ENCODE measurements around the gene PITPNB.
A peak's percentile ranks its signal among the peaks of the same experiment; 100 is the strongest.

The PITPNB gene

DNA sequence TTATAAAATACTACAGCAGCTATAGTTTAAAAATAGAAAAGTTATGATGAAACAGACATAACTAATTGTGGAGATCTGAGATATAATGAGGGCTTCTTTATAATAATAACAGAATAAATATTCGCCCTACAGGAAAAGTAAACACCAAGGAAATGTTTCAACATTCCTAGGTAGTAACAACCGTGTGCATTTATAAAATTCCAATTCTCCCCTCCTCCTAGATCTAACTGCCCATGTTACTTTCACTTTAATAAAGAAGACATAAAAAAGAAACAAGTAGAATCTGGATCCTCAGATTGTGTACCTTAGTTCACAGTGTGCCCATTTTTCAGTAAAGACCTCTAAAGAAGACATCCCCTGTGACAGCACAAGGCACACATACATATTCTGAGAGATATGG lies 59.7 kb downstream of the PITPNB start:
- DNase-seq (ENCODE audit: low read depth, low spot score) = no peak

DNA sequence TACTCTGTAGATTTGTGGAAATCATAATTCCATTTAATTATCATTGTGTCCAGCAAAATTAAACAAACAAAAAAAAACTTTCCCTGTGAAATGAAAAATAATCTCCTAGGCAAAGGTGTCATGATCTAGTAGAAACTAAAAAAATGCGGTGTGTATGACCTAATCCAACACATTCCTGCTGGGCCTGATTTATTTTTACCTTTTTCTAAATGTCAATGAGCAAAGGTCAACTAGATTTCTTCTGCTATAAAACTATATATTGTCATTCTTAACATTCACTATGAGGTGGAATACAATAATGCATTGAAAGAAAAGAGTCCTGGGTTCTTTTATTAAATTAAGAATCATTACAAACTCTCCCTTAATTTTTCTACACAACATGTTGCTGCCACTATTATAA lies 60.4 kb downstream of the PITPNB start:
- no peak for DNase-seq (ENCODE audit: low read depth, low spot score)

DNA sequence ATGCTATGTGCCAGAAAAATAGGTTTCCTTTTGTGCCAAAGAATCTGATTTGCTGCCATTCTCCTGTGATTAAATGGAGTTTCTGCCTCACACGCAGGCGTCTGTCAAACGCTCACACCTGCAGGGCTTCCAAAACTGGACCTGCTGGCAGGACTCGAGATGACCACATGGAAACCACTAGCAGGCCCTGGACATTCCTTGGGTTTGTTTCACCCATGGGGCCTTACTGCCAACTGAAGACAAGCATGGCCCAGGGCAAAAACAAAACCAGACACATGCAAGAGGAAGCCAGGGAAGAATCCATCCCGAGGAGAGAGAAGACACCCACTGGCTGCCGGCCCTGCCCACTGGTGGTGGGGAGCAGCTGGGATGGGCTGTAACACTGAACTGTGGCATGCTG lies 61.6 kb downstream of the PITPNB start:
- DNase-seq (ENCODE audit: low read depth, low spot score) = no peak

DNA sequence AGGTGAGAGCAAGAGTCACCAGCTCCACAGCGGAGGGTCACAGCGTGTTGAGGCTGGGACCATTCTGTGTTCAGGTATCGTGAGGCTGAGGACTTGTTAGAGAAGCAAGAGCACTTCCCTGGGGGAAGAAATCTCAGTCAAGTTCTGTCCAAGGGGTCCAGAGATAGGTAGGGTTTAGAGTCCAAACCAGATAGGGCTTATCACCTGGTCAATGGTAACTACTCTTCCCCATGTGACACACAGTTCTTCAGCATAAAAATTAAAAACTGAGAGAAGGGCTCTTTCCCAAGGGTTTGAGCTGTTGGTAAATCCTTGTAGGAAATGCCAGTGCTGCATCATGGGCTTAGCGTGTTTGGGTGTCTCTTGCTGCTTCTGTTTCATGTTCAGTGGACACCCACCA lies 62.7 kb downstream of the PITPNB start:
- DNase-seq (ENCODE audit: low read depth, low spot score) = no peak

DNA sequence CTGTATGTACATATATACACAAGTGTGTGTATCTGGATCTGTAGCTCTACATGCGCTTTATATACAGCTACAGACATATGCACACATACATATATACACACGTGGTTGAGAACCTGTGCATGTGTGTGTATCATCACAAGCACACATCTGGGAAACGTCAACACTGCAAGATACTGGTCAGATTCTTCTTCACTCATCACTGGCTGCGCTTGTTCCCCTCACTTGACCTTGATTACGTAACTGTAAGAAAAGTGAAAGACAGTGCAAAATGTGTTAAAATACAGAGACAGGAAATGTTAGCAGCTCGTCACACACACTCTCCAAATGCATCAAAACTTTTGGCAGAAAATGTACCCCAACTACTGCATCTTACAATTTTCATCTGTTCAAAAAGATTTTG lies 65.6 kb downstream of the PITPNB start:
- no peak for DNase-seq (ENCODE audit: low read depth, low spot score)

DNA sequence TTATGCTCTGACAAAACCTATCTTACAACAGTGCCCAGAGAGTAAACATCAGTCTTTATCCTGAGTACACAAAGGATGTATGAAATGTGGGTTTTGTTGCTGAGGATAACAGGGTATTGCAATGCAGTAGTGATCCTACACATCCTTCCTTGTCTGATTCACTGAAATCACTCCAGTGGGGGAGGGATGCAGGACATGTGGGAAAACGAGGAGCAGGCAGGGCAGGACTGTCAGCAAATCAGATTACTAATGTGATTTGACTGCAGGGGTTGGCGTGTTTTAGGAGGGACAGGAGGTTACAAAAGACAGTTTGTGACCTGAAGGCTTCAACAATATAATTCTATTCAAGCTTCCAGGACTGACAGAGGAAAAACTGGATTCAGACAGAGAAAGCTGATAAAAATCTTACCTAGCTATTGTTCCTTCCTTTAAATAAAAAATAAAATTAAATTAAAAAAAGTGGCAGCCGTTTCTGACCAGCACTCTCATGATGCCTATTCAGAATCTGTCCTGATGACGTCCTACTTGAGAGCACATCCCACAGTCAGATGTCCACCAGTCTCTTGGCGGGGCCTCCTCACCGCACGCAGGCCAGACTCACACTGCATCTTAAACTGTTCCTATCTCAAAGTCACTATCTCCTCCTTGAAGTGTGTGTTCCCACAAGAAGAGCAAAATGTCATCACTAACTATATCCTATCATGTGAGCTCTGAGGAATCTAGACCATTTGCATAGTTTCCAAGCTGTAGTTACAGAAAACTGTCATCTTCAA lies 66.9 kb downstream of the PITPNB start:
- no peak for DNase-seq (ENCODE audit: low read depth, low spot score)

DNA sequence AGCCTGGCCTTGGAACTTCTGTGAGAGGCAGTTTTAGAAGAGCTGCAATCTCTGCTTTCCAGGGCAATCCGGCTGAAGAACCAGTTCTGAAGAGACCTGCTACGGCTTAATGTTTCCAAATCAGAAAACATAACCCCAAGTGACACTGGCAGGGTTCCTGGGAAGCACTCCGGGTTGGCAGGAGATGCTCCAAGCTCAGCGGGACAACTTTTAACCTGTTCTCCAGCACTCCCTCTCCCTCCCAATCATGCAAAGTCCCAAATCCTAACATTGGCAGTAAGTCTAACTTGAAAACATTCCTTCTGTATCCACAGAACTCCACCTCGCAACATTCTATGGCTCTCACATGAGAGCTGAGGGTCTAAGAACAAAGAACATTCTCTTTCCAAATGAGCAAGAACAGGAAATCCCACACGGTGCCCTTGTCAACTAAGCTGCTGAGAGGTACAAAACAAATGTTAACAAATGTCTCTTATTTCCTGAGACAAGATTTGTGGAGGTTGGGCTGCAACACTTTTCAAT lies 69.0 kb downstream of the PITPNB start:
- DNase-seq (ENCODE audit: low read depth, low spot score) = peak; percentile 48

DNA sequence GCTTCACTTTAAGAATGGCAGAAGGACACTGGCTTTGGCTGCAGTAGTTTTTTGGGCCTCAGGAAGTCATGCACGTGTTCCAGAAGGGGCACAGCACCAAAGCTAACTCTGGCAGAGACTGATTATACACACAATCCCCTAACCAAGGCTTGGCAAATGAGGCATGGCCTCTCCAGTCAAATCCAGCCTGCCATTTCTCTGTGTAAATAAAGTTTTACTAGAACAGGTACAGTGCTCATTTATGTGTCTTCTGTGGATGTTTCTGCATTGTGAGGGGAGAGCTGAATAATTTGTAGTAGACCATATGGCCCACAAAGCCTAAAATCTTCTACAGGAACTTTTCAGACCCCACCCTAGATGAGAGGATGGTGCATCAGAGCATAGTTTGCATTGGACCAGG lies 71.1 kb downstream of the PITPNB start:
- DNase-seq (ENCODE audit: low read depth, low spot score) = no peak

DNA sequence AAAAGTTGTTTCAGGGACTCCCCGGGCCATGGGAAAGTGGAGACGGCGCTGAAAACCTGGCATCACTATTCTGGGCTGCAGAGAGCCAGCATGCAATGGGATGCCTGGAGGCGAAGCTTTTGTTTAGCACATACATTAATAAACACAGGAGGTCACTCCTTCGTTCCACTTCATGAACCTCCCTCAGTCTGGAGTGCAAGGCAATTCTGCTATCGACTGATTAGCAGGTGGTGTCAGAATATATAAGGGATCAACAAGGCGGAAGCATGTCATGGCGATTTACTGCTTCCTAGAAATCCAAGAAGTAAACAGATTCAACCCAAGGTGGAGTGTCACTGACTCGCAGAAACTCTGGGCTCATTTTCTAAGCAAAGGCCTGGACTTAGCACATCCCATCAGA lies 72.1 kb downstream of the PITPNB start:
- DNase-seq (ENCODE audit: low read depth, low spot score) = no peak

DNA sequence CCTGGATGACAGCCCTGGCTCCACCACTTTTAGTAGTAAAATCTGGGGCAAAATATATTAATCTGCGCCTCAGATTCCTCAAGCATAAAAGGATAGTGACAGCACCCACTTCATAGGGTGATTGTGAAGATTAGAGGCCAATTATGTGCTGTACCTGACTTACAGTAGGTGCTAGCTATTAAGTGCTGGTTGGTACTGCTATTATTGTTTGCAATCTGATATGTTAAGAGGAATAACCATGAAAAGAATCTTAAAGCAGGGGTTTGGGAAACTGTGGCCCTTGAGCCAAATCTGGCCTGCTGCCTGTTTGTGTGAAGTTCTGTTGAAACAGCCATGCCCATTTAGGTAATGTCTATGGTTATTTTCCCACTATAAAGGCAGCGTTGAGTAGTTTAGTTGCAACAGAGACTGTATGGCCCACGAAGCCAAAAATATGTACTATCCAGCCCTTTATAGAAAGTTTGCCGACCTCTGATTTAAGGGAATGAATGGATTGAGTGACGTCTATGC lies 72.8 kb downstream of the PITPNB start:
- DNase-seq (ENCODE audit: low read depth, low spot score) = no peak

DNA sequence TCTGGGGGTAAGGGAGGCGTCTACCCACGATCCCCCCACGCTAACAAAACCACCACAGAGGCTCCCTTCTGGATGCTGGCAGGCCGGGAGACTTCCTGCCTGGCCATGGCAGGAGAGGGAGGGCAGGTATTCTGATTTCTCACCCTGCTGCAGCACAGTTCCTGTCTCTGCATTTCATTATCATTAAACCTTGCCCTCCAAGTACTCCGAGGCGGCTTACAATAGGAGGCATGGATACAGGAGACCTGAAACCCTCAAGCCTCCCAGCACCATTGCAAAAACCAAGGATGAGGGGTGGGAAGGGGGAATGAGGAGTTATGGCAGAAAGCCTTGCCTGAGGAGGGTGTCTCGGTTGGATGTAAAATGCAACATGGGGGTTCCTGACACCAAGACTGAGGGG lies 73.4 kb downstream of the PITPNB start:
- DNase-seq (ENCODE audit: low read depth, low spot score) = no peak

DNA sequence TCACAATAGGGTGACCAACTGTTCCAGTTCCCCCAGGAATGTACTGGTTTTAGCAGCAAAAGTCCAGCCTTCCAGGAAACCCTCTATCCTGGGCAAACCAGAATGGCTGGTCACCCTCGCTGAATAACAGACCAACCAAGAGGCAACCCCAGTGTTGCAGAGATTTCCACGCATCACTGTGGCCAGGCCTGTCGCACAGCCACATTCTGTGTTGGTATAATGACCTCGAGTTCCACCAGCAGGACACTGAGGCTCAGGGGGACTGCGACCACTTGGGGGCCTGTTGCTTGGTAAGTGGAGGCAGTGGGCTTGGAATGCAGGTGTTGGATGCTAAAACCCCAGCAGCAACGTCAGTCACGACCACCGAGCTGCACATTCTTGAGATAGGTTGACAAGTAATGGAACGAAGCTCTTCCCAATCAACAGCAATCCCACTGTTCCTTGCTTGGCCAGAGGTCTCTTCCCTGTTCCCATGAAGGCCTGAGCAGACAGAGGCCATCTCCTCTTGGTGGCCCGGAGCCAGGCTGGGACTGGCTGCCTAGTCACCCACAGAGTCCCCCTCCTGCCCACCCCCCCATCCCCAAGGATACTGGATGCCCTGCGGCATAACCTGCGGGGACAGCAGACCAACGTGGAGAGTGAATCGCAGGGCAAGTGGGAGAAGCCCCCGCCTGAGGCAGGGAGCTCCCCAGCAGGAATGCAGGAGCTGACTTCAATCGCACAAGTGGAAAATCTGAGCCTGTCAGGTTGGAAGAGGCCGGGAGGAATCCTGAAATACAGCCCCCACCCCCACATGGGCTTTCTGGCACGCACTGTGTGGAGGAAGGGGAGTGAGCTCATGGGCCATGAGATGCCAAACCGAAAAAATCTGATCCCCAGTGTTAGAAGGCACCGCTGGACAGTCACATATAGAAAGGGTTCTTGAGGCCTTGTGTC lies 74.1 kb downstream of the PITPNB start:
- no peak for DNase-seq (ENCODE audit: low read depth, low spot score)

DNA sequence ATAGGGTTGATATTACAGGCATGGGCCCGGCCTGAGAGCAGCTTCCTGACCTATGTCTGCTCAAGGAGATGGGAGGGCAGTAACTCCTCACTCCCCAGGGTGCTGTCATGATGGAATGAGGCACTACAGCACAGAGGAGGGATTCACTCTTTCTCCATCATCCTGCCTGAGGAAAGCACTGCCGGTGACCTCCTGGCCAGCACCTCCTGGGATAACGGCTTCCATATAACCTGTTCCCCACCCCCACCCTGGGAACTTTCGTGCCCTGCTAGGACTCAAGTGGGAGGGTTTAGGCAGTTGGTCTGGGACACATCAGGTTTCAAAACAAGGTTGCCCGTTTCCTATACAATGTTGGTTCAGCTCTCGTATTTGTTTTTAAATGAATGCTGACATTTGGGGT lies 74.8 kb downstream of the PITPNB start:
- DNase-seq (ENCODE audit: low read depth, low spot score) = no peak

DNA sequence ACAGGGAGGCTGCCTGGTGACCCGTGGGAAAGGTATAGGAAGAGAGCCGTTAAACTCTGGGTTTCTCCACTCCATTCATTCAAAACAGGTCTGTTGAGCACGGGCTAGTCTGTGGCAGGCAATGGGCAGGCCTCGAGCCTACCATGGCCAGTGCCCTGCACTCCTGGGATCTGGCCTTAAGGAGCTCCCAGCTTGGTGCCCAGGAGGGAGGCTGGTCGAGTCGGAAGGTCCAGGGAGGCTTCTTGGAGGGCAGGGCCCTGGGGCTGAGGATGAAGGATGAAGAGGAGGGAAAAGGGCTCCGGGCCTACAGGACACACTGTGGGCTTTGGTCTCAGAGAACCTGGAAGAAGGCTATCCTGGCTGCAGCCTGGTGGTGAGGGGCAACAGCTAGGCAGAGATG lies 75.6 kb downstream of the PITPNB start:
- DNase-seq (ENCODE audit: low read depth, low spot score) = no peak

DNA sequence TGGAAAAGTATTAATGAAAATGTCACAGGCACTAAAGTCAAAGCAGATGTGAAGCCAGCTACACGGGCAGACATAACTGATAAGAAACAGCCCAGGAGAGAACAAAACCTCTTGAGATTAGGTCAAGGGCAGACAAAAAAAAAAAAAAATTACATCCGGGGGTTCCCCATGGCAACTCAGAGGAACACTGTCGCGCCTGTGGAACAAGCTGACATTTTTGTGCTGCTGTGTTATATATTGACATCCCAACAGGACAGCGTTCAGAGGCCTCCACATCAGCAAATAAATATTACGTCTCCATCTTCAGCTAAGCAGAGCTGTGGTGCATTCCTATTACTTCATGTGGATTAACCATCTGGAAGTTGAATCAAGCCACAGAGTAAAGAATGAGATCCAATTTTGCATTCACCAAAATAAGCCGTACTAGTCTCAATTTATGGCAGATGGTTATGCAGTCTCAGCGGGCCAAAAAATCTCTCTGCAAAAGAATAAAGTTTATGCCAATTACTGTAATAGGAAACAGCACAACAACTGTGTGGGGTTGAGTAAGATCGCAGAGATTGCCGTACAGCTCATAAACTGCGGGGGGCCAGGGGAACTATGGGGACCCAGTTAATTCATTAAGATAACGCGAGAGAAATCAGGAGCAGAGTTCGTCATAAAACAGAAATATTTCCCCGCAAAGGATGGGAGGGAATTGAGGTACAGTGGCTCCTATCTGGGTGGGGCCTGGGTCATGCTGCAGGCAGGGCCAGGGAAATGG lies 76.2 kb downstream of the PITPNB start:
- DNase-seq (ENCODE audit: low read depth, low spot score) = no peak

DNA sequence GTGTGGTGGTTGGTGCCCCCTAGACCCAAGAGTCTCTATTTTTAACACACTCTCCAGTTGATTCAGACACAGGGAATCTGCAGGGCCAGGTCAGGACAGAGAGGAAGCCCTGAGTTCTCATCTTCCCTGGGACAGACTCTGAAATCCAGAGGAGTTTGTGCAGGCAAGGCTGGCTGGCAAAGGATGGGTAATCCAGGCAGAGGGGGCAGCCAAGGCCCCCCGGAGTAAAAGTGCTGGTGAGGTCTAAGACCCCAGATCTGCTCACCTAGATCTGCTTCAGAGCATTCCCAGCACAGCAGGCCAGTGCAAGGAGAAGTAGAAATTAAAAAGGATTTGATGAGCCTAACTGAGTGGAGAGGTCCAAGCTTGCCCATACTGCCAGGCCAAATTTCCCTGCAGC lies 76.9 kb downstream of the PITPNB start:
- no peak for DNase-seq (ENCODE audit: low read depth, low spot score)

DNA sequence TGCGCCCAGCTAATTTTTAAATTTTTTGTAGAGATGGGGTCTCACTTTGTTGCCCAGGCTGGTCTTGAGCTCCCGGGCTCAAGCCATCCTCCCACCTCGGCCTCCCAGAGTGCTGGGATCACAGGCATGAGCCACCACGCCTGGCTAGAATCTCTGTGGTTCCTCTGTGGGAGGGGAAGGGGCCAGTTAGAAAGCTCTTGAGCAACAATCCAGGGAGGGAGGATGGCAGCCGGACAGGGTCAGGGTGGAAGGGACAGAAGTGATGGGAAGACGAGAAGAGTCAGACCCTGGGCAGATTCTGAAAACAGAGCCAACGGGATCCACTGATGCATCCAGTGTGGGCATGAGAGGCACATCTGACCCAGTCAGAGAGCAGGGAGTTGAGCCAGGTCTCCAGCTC lies 78.6 kb downstream of the PITPNB start:
- DNase-seq (ENCODE audit: low read depth, low spot score) = no peak

DNA sequence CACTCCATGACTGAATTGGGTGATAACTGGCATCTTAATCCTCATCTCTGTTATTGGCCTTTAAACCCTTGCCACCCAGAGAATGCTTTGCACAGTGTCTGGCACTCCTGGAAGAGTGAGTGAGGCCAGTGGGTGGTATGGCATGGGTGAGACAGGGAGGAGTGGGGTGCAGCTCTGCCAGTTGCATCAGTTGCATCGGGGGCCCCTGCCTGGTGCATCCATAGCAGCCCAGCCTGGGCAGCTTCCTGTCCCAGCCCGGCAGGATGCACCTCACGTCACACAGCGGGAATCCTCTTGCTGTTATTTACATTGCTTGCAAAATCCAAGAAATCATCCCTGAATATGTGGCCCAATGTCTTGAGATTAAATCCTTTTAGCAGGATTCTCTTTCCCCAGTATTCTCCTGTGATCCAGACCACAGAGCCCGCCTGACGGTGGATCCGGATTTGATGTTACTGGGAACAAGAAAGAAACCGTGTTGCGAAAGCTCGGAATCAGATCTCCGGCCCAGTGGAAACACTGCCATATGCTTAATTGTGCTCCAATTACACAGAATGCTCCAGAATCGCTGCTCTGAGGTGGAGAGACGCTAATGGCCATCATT lies 79.9 kb downstream of the PITPNB start:
- DNase-seq (ENCODE audit: low read depth, low spot score) = no peak

DNA sequence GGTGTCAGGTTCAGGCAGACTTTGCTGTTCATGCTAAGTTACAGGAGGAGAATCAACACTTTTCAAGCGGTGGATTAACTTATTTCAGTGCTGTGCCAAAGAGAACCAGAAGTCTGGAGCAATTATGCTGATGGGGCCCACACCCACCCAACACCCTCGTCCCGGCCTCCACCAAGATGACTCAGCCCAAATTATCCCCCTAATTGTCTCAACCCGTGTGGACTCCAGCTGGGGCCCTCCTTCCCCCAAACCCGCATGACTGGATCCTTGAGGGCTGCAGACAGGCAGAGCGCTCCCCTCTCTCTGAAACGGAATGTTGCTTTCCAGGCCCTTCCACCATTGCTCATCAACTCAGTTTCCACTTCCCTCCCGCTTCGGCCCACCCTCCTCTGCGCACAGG lies 82.9 kb downstream of the PITPNB start:
- DNase-seq (ENCODE audit: low read depth, low spot score) = no peak

DNA sequence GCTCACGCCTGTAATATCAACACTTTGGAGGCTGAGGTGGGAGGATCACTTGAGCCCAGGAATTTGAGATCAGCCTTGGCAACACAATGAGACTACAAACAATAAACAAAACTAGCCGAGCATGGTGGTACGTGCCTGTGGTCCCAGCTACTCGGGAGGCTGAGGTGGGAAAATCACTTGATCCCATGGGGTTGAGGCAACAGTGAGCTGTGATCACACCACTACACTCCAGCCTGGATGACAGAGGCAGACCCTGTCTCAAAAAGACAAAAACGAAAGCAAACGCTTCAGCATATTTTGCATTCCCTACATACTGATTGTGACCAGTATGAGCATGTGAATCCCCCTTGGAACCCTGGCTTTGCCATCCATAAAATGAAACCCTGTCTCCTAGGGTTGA lies 83.6 kb downstream of the PITPNB start:
- no peak for DNase-seq (ENCODE audit: low read depth, low spot score)

Measured in iPS DF 19.7 (cell line).